Superior temporal gyrus (tissue), 1 donor: Measurements from ENCODE around the gene PTPRN2.

ENCODE experiments used
- DNase-seq: peaks from one replicate; pipeline ENCODE4 v3.0.0-alpha.2; 2016; ENCODE audit errors: extremely low spot score

PTPRN2 gene

GRCh38 chr7:157560258-157560654, 1027.4 kb downstream of the PTPRN2 start:
- no peak for DNase-seq

GRCh38 chr7:157559596-157560257, 1027.9 kb downstream of the PTPRN2 start:
- DNase-seq, result no peak

GRCh38 chr7:157558875-157559595, 1028.6 kb downstream of the PTPRN2 start:
- no peak for DNase-seq

GRCh38 chr7:157558516-157558874, 1029.1 kb downstream of the PTPRN2 start:
- DNase-seq, result no peak

GRCh38 chr7:157558061-157558460, 1029.6 kb downstream of the PTPRN2 start:
- no peak for DNase-seq

- no peak for DNase-seq
These were observed 1030.4 kb downstream of the PTPRN2 start for GRCh38 chr7:157557263-157557662.

GRCh38 chr7:157556642-157556944, 1031.0 kb downstream of the PTPRN2 start:
- DNase-seq, result no peak

GRCh38 chr7:157555944-157556641, 1031.5 kb downstream of the PTPRN2 start:
- no peak for DNase-seq

- no peak for DNase-seq
These were observed 1032.3 kb downstream of the PTPRN2 start for GRCh38 chr7:157555313-157555712.

- DNase-seq, result no peak
These were observed 1033.0 kb downstream of the PTPRN2 start for GRCh38 chr7:157554393-157555238.

- DNase-seq, result no peak
These were observed 1034.4 kb downstream of the PTPRN2 start for GRCh38 chr7:157553256-157553655.

GRCh38 chr7:157552295-157552993, 1035.2 kb downstream of the PTPRN2 start:
- DNase-seq, result no peak

- DNase-seq, result no peak
These were observed 1036.1 kb downstream of the PTPRN2 start for GRCh38 chr7:157551325-157552070.

GRCh38 chr7:157550300-157551275, 1037.0 kb downstream of the PTPRN2 start:
- DNase-seq, result no peak

GRCh38 chr7:157549612-157550299, 1037.9 kb downstream of the PTPRN2 start:
- no peak for DNase-seq

- DNase-seq, result no peak
These were observed 1038.8 kb downstream of the PTPRN2 start for GRCh38 chr7:157548691-157549303.

GRCh38 chr7:157547611-157548010, 1040.0 kb downstream of the PTPRN2 start:
- DNase-seq, result no peak

GRCh38 chr7:157547102-157547501, 1040.5 kb downstream of the PTPRN2 start:
- no peak for DNase-seq

GRCh38 chr7:157545681-157546060, 1042.0 kb downstream of the PTPRN2 start:
- DNase-seq, result no peak
